HTERT RPE-1 (cell line): Measurements from ENCODE around the gene NR1H3.
"Not testable (repeated sequence)": the region's sequence is repeated elsewhere in the genome, so short reads cannot be mapped to it uniquely, and the experiment has no call there.

Experiments used
- in situ Hi-C: fragments of 300-500 bp; cut with MboI; formaldehyde crosslinking; loops from 4 replicates; pipeline ENCODE4 v1.14.3; 2020; ENCODE audit warnings: low sequenced_read_pairs

The NR1H3 gene

DNA sequence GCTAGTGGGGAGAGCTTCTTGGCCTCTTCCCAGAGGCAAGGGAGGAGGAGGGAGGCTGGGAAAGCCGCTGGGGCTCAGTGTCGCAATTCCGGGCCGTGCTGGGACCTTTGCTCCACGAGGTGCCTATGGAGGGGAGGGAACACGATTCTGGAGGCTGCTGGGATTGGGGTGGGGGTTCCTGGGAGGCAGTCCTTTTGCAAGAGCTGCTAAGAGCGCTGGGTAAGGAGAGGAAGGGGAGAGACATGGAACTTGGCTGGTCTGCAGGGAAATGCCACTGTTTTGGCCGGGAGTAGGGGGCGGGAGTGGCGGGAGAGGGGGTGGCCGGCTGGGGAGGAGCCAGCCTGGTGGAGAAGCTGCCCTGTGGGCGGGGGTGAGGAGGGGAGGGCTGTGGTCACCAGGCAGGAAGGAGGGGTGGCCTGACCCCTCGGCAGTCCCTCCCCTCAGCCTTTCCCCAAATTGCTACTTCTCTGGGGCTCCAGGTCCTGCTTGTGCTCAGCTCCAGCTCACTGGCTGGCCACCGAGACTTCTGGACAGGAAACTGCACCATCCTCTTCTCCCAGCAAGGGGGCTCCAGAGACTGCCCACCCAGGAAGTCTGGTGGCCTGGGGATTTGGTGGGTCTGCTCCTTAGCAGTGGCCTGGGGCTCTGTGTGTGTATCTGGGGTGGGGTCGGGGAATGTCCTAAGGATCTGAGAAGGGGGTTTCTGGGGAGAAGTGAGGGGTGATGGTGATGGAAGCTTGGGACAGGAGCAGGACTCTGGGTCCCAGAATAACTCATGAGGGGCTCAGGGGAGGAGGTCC lies at the start of gene NR1H3:
TSS of gene NR1H3 (plus strand) at position 480 of the 800 bp plus-strand sequence. CDS start 1,221 bp downstream, outside the sequence.
- in situ Hi-C loops, result no loop called here

DNA sequence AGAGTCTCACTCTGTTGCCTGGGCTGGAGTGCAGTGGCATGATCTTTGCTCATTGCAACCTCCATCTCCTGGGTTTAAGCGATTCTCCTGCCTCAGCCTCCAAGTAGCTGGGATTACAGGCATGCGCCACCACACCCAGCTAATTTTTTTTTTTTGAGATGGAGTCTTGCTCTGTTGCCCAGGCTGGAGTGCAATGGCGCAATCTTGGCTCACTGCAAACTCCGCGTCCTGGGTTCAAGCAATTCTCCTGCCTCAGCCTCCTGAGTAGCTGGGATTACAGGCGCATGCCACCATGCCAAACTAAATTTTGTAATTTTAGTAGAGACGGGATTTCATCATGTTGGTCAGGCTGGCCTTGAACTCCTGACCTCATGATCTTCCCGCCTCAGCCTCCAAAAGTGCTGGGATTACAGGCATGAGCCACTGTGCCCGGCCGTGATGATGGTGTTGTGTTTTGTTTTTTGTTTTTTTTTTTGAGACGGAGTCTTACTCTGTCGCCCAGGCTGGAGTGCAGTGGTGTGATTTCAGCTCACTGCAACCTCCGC lies 49.7 kb upstream of the NR1H3 start:
- in situ Hi-C loops, result not testable (repeated sequence)

- in situ Hi-C loops, result no loop called here
Measured at GRCh38 chr11:47208628-47209027, 49.2 kb upstream of the NR1H3 start.

GRCh38 chr11:47212938-47213337 lies 44.9 kb upstream of the NR1H3 start:
- in situ Hi-C loops, result no loop called here

GRCh38 chr11:47213950-47214565 lies 43.7 kb upstream of the NR1H3 start:
- in situ Hi-C loops, result no loop called here

DNA sequence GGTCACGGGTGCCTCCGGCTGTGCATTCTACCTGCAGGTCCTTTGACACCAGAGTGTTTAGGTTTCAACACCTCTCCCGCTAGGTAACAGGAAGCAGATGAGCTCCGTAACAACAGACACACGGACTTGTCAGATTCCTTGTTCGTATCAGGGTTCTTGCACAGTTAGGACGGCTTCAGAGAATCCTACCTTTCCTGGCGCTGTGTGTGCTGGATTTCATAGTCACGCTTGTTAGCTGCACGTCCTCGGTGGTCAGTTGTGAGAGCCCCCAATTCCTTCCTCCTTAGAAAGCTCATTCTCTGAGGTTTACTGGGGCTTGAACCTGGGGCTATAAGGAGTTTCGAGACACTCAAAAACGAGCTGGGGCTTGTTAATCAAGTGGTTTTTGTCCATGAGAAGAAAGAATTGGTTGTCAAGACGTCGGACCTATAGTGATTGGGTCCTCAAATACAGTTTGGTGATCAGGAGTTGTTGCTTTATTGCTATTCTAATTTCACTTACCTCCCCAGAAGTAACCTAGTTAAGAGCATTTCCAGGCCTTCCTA lies 42.4 kb upstream of the NR1H3 start:
- in situ Hi-C loops, result no loop called here

GRCh38 chr11:47216121-47216798 lies 41.5 kb upstream of the NR1H3 start:
- in situ Hi-C loops, result no loop called here

GRCh38 chr11:47220401-47220821 lies 37.4 kb upstream of the NR1H3 start:
- in situ Hi-C loops, result no loop called here

DNA sequence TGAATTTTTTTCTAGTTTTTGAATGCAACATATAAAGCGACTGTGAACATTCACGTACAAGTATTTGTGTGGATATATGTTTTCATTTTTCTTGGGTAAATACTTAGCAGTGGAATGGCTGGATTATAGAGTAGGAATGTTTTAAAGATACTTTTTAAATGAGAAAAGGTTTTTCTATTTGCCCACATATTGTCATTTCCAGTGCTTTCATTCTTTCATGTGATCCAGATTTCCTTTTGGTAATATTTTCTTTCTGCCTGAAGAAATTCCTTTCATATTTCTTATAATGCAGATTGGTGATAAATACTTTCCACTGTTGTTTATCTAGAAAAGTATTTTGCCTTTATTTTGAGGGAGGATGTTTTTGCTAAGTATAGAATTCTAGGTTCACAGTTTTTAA lies 35.1 kb upstream of the NR1H3 start:
- in situ Hi-C loops, result no loop called here

DNA sequence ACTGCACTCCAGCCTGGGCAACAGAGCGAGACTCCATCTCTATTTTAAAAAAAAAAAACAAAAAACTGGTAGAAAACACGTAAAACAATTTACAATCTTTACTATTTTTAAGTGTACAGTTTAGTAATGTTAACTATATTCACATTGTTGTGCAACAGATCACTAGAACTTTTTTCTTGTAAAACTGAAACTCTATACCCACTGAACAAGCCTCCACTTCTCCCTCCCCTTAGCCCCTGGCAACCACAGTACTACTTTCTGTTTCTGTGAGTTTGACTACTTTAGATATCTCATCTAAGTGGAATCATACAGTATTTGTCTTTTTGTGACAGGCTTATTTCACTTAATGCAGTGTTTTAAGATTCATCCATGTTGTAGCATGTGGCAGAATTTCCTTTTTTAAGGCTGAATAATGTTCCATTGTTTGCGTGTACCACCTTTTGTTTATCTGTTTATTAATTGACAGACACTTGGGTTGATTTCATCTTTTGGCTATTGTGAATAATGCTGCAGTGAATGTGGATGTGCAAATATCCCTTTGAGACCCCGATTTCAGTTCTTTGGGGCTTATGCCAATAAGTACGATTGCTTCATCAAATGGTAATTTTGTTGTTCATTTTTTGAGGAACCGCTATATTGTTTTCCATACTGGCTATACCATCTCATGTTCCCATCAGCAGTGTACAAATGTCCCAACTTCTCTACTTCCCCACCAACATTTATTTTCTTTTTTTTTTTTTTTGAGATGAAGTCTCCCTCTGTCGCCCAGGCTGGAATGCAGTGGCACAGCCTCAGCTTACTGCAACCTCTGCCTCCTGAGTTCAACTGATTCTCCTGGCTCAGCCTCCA lies 32.0 kb upstream of the NR1H3 start:
- in situ Hi-C loops, result no loop called here

GRCh38 chr11:47229161-47229560 lies 28.6 kb upstream of the NR1H3 start:
- in situ Hi-C loops, result no loop called here

DNA sequence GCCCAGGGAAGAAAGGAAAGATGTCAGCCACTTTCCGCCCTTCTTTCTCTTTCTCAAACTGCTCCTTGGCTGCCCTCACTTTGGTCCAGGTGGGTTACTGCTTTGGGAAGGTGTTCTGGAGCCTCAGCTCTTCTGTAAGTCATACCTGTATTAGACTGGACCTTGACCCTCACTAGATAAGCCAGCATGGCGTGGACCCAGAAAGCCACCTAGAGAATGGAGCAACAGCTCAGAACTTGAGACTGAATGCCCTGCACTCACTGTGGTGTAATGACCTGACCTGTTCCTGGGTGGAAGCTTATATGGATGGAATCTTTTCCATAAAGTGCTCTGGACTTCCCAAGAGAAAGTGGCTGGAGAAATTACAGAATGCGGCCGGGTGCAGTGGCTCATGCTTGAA lies 24.7 kb upstream of the NR1H3 start:
- in situ Hi-C loops, result no loop called here

DNA sequence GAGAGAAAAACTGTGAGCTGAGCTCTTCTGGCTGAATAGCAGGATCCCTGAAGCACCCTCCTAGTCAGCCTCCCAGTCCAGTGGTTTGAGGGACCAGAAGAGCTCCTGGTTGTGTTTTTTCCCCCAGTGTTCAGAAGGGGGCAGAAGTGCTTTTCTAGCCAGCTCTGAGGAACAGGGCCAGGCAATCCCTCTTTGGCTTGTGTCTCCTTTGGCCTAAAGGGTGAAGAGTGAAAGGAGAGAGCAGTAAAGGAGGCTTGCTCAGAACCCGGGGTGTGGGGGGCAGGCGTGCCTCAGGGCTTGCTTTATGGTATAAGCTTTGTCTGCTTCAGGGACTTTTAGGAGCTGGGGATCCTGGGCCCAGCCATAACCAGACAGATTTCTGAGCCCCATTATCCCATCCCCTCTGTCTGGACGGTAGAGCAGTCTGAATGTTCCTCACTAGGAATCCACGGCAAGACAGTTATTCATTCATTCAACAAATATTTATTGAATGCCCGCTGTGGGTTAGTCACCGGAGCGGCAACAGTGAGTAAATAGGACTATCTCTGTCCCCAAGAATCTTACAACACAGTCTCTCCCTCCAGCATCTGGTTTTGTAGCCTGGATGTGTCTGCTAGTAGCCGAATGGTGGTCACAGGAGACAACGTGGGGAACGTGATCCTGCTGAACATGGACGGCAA lies 23.7 kb upstream of the NR1H3 start:
- in situ Hi-C loops, result no loop called here

GRCh38 chr11:47234669-47235100 lies 23.1 kb upstream of the NR1H3 start:
- in situ Hi-C loops, result no loop called here

- in situ Hi-C loops, result no loop called here
Measured at GRCh38 chr11:47235163-47235562, 22.6 kb upstream of the NR1H3 start.

DNA sequence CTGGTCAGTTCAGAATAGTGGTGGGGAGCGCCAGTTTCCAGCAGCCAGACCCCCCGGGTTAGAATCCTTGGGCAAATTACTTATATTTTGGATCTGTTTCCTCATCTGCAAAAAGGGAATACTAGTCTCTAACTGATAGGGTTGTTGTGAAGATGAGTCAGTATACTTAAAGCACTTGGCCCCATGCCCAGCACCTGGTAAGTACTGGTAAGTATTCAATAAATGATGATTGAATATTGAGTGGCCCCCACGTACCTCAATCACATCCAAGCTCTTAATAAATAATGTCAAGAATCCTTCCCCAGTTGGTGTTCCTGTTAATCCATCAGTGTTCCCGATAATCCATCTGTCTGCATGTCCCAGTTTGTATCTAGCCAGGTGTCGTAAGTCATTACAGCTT lies 21.3 kb upstream of the NR1H3 start:
- in situ Hi-C loops, result no loop called here

- in situ Hi-C loops, result no loop called here
Measured at GRCh38 chr11:47239852-47240251, 17.9 kb upstream of the NR1H3 start.

DNA sequence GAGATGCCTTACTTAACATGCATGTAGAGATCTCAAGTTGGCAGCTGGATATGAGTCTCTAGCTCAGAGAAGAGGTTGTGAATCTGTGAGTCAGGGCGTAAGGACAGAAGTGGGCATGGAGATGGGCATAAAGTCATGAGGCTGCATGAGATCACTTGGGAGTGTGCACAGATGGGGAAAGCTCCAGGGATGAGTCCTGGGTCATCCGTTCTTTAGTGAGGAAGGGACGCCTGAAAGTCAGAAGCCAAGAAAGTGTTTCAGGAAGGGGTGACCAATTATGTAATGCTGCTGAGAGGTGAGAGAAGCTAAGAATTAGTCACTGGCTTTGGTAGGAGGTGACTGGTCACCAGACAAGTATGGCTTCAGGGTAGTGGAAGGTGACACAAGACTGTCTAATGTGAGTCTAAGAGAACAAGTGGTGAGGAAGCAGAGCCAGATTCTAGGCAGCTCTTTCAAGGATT lies 15.9 kb upstream of the NR1H3 start:
- in situ Hi-C loops, result no loop called here

- in situ Hi-C loops, result no loop called here
Measured at GRCh38 chr11:47242596-47243192, 15.1 kb upstream of the NR1H3 start.
